GM12801 (cell line): ENCODE measurements around the gene FAAP20.

Experiments
- TF ChIP-seq, protein P1 (sequence below): IDR thresholded peaks from one replicate; pipeline ENCODE4 v1.5.1; 2011; ENCODE audit warnings: control low read depth; ENCODE audit not compliant: insufficient read length; ENCODE audit errors: extremely low read depth

FAAP20 gene

GRCh38 chr1:2229037-2229864, 34.7 kb upstream of the FAAP20 start:
- TF ChIP-seq, protein P1, sequence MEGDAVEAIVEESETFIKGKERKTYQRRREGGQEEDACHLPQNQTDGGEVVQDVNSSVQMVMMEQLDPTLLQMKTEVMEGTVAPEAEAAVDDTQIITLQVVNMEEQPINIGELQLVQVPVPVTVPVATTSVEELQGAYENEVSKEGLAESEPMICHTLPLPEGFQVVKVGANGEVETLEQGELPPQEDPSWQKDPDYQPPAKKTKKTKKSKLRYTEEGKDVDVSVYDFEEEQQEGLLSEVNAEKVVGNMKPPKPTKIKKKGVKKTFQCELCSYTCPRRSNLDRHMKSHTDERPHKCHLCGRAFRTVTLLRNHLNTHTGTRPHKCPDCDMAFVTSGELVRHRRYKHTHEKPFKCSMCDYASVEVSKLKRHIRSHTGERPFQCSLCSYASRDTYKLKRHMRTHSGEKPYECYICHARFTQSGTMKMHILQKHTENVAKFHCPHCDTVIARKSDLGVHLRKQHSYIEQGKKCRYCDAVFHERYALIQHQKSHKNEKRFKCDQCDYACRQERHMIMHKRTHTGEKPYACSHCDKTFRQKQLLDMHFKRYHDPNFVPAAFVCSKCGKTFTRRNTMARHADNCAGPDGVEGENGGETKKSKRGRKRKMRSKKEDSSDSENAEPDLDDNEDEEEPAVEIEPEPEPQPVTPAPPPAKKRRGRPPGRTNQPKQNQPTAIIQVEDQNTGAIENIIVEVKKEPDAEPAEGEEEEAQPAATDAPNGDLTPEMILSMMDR, result no peak

DNA sequence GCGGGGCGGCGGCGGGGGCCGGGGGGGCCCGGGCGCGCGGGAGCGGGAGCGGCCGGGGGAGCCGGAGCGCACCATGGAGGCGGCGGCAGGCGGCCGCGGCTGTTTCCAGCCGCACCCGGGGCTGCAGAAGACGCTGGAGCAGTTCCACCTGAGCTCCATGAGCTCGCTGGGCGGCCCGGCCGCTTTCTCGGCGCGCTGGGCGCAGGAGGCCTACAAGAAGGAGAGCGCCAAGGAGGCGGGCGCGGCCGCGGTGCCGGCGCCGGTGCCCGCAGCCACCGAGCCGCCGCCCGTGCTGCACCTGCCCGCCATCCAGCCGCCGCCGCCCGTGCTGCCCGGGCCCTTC, 34.1 kb upstream of the FAAP20 start:
- TF ChIP-seq, protein P1, result no peak

DNA sequence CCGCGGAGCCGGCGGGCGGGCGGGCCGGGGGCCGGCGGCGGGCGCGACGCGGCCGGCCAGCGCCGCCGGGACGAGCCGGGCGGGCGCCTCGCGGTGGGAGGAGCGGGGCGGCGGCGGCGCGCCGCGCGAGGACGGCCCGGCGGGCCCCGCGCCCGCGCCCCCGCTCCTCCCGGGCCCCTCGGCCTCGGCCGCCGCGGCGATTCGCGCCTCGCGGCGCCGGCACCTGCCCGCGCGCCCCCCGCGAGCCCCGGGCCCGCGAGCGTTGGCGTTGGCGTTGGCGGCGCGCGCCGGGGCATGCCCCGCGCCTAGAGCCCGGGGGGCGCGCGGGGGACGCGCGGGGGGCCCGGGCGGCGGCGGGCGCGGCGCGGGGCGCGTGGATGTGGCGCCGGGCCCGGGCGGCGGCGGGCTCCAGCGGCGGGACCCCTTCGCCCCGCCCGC, 33.6 kb upstream of the FAAP20 start, which contains the start of gene SKI:
Gene SKI (plus strand): TSS at position 163 of the 438 bp plus-strand sequence. CDS start 448 bp downstream, outside the sequence.
- TF ChIP-seq, protein P1, result no peak

- TF ChIP-seq, protein P1, result no peak
These were observed 33.0 kb upstream of the FAAP20 start for GRCh38 chr1:2227346-2228156.

- TF ChIP-seq, protein P1, result no peak
These were observed 32.2 kb upstream of the FAAP20 start for GRCh38 chr1:2226525-2227345.

DNA sequence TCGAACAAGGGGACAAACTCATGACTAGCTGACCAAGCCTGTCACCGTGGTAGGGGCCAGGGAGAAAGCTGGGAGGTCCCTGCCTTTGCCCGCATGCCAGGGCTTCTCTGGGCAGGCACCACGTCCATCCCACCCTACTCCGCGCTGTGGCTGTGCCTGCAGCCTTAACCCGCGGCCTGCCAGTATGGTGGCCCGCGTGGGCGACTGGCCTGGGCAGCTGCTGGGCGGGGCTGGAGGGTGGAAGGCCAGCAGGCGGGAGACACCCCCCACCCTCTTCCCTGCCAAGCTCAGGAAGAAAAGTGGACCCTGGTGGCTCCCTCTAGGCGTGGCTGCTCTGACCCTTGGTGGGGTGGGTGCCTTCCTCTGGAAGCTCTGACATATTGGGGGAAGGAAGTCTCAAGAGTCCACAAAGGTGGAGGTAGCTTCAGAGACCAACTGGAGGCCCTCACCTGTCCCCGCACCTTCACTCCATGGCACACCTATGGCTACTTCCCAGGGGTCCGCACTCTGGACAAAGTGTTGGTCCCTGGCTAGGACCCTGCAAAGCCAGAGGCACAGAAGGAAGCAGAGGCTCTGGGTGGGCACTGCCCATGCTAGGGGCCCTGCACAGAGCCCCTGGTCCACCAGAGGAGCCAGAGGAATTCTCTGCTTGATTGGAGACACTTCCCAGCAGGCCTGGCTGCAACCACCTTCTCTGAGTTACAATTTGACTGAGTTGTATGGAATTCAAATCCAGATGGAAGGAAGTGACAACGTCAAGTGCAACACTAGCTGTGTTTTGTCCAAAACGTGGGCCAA, 30.3 kb upstream of the FAAP20 start:
- TF ChIP-seq, protein P1, result no peak
